ENCODE data around the gene GXYLT2. TPM values are rescaled to one million over a fixed set of nuclear protein-coding genes. Genes with fewer than 3 reads are reported as not detected.

The GXYLT2 gene
- total RNA-seq, 4 donors from 2014 or later = 1.5 to 12.5 (median 7.5) TPM

- in situ Hi-C loops (cut with MboI; ENCODE audit: low pct_ligation_motif_present in 1 of 4, low pct_unique_long_range_greater_than_20kb in 1 of 4, low sequenced_read_pairs in 3 of 4) (no loop called here), intact Hi-C loops (cut with DNase I; ENCODE audit: low total_unique reads) (no loop called here)
- DNase-seq = no peak
Measured at GRCh38 chr3:72950372-72950771, 62.5 kb downstream of the GXYLT2 start.

GRCh38 chr3:72950801-72951200, 63.0 kb downstream of the GXYLT2 start:
- no peaks in the 10 kb centered on the region for H3K9me3 ChIP-seq
- TF ChIP-seq POLR2A (IDR thresholded peaks at IDR 0.05) (no peak), POLR2AphosphoS5 (IDR thresholded peaks at IDR 0.05) (no peak), CTCF (IDR thresholded peaks at IDR 0.05) (no peak), EP300 (IDR thresholded peaks at IDR 0.05; ENCODE audit: low read depth) (no peak)
- H3K4me1 ChIP-seq = peaks cover 0 to 20% (median 2%) of the 10 kb centered on the region in 4 donors
- no peak overlapping the region for H3K27ac ChIP-seq
- H3K4me3 ChIP-seq = no peak overlapping the region
- in situ Hi-C loops (cut with MboI; ENCODE audit: low pct_ligation_motif_present in 1 of 4, low pct_unique_long_range_greater_than_20kb in 1 of 4, low sequenced_read_pairs in 3 of 4) = no loop called here
- H3K36me3 ChIP-seq = no peaks in the 10 kb centered on the region
- no peak for DNase-seq
- H3K27me3 ChIP-seq = no peaks in the 10 kb centered on the region
- intact Hi-C loops (cut with DNase I; ENCODE audit: low total_unique reads) = no loop called here
- 62 to 69% methylated on average over 2 to 4 of the region's 4 CpGs for WGBS, 2 donors (ENCODE audit: low coverage in 1 of 2)

More at GRCh38 chr3:72950372-72950771, 62.5 kb downstream of the GXYLT2 start:
- Histone ChIP-seq H3K27me3 (no peaks in the 10 kb centered on the region), H3K4me3 (no peak overlapping the region), H3K9me3 (no peaks in the 10 kb centered on the region), H3K27ac (no peak overlapping the region), H3K4me1 (peaks cover 0 to 20% (median 2%) of the 10 kb centered on the region in 4 donors), H3K36me3 (no peaks in the 10 kb centered on the region)
- no peak for TF ChIP-seq POLR2AphosphoS5 (IDR thresholded peaks at IDR 0.05)
- TF ChIP-seq CTCF (IDR thresholded peaks at IDR 0.05) = no peak
- TF ChIP-seq EP300 (IDR thresholded peaks at IDR 0.05; ENCODE audit: low read depth) = no peak
- no peak for TF ChIP-seq POLR2A (IDR thresholded peaks at IDR 0.05)
- WGBS, 2 donors (ENCODE audit: low coverage in 1 of 2) = 87 to 90% methylated on average over 3 to 8 of the region's 8 CpGs

- Histone ChIP-seq H3K27me3 (no peaks in the 10 kb centered on the region), H3K4me3 (no peak overlapping the region), H3K36me3 (no peaks in the 10 kb centered on the region), H3K27ac (no peak overlapping the region), H3K4me1 (peaks cover 0 to 20% (median 2%) of the 10 kb centered on the region in 4 donors), H3K9me3 (no peaks in the 10 kb centered on the region)
- 59 to 68% methylated on average over 6 of the region's 6 CpGs for WGBS, 2 donors (ENCODE audit: low coverage in 1 of 2)
- in situ Hi-C loops (cut with MboI; ENCODE audit: low pct_ligation_motif_present in 1 of 4, low pct_unique_long_range_greater_than_20kb in 1 of 4, low sequenced_read_pairs in 3 of 4) (no loop called here), intact Hi-C loops (cut with DNase I; ENCODE audit: low total_unique reads) (no loop called here)
- TF ChIP-seq EP300 (IDR thresholded peaks at IDR 0.05; ENCODE audit: low read depth) (no peak), CTCF (IDR thresholded peaks at IDR 0.05) (no peak)
- no peak for DNase-seq
Measured at GRCh38 chr3:72951259-72951722, 63.4 kb downstream of the GXYLT2 start.

GRCh38 chr3:72953325-72953956, 65.6 kb downstream of the GXYLT2 start:
- Histone ChIP-seq H3K27me3 (no peaks in the 10 kb centered on the region), H3K9me3 (no peaks in the 10 kb centered on the region), H3K4me3 (no peak overlapping the region), H3K4me1 (peaks cover 0 to 11% (median 0%) of the 10 kb centered on the region in 4 donors), H3K36me3 (no peaks in the 10 kb centered on the region), H3K27ac (no peak overlapping the region)
- no peak for DNase-seq
- TF ChIP-seq CTCF (IDR thresholded peaks at IDR 0.05) = no peak
- TF ChIP-seq POLR2A (IDR thresholded peaks at IDR 0.05) = no peak
- no peak for TF ChIP-seq POLR2AphosphoS5 (IDR thresholded peaks at IDR 0.05)
- TF ChIP-seq EP300 (IDR thresholded peaks at IDR 0.05; ENCODE audit: low read depth) = no peak
- in situ Hi-C loops (cut with MboI; ENCODE audit: low pct_ligation_motif_present in 1 of 4, low pct_unique_long_range_greater_than_20kb in 1 of 4, low sequenced_read_pairs in 3 of 4) (no loop called here), intact Hi-C loops (cut with DNase I; ENCODE audit: low total_unique reads) (no loop called here)
- 86 to 89% methylated on average over 4 to 7 of the region's 7 CpGs for whole genome bisulfite sequencing, 2 donors (ENCODE audit: low coverage in 1 of 2)

Data from transverse colon (tissue), 4 donors.